GM18951 (cell line): ENCODE measurements around the gene IFITM2.
"Not testable (repeated sequence)": the region's sequence is repeated elsewhere in the genome, so short reads cannot be mapped to it uniquely, and the experiment has no call there.

Source experiments
- POLR2A ChIP-seq: IDR thresholded peaks from 4 replicates; pipeline ENCODE4 v1.6.1; 2011; ENCODE audit warnings: mild to moderate bottlenecking; ENCODE audit not compliant: insufficient read length, insufficient read depth; ENCODE audit errors: extremely low read depth
- in situ Hi-C: fragments of 300-500 bp; cut with MboI; formaldehyde crosslinking; loops from one replicate; pipeline ENCODE4 v1.12.0; 2022; ENCODE audit warnings: low sequenced_read_pairs, mixed read lengths, inconsistent platforms; ENCODE audit not compliant: unreplicated experiment

The IFITM2 gene

DNA sequence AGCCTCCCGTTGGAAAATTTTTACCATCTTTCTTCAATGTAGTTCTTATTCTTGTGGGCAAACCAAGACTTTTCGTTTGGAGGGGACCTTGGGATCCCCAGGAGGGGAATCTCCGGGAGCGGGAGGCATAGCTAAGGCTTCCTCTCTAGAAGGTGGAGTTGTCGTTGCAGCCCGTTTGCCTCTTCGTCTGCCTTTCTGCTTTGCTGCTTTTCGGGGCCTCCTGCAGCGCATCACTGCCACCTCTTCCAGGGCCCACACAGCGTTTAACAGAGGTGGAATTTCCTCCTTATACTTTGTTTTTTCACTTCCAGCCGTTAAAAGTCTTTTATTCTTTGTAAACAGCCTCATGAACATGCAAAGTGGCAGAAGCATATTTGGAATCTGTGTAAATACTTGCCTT, 16.5 kb downstream of the IFITM2 start:
- no peak for TF ChIP-seq POLR2A
- in situ Hi-C loops: no loop called here

DNA sequence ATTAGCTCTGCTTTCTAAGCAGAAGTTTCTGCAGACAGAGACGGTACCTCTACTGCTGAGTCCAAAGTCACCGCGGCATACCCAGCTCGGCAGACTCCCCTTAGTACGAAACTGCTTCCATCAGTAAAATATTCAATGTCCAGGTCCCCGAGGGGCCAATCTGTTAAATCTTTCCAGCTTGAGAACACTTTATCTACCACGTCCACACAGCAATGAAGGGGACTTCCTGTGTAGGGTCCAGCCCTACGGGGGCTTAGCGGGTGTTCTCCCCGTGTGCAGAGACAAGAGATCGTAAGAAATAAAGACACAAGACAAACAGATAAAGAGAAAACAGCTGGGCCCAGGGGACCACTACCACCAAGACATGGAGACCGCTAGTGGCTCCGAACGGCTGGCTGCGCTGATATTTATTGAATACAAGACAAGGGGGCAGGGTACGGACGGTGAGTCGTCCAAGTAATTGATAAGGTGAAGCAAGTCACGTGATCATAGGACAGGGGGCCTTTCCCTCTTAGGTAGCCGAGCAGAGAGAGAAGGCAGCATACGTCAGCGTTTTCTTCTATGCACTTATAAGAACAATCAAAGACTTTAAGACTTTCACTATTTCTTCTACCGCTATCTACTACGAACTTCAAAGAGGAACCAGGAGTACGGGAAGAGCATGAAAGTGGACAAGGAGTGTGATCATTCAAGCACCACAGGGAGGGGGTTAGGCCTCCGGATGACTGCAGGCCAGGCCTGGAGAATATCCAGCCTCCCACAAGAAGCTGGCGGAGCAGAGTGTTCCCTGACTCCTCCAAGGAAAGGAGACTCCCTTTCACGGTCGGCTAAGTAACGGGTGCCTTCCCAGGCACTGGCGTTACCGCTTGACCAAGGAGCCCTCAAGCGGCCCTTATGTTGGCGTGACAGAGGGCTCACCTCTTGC, 17.2 kb downstream of the IFITM2 start:
- in situ Hi-C loops: not testable (repeated sequence)

- in situ Hi-C loops: no loop called here
- TF ChIP-seq POLR2A: no peak
Observed at GRCh38 chr11:325796-326591, 18.4 kb downstream of the IFITM2 start.

- TF ChIP-seq POLR2A: no peak
- in situ Hi-C loops: no loop called here
Observed at GRCh38 chr11:326592-326841, 18.9 kb downstream of the IFITM2 start.

DNA sequence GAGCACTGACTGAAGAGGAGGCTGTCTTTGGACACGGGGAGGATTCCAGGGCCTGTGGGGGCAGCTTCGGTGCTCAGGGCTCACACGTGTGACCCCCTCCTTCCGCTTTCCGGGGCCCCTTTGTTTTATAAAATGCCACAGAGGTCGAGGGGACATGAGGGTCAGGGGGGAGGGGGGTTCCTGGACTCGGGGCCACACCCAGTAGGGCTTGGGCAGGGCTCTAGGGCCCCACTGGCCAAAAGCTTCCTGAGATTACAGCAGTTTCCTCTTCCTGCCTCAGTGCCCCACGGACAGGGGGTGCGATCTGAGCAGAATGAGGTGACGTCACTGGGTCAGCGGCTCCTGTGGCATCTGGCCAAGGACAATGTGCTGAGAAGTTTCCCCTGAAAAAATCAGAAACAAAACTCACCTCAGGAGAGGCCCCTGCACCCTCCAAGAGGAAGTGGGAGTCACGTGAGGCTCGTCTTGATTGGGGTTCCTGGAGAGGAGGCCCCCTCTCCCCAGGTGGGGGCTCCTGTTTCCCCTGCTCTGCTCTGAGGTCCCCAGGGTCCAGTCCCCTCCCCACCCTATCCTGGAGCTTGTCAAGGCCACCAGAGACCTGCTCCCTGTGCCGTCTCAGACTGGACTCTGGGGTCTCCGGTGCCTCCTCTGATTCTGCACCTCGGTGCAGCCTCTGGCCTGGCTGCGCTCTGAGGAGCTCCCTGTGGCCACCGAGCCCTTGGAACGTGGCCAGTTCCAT, 19.4 kb downstream of the IFITM2 start:
- peak; percentile 51 for TF ChIP-seq POLR2A
- in situ Hi-C loops: no loop called here

- in situ Hi-C loops: no loop called here
- no peak for TF ChIP-seq POLR2A
Observed at GRCh38 chr11:327581-327923, 19.9 kb downstream of the IFITM2 start.

- TF ChIP-seq POLR2A: no peak
- in situ Hi-C loops: no loop called here
Observed at GRCh38 chr11:328012-328411, 20.4 kb downstream of the IFITM2 start.

DNA sequence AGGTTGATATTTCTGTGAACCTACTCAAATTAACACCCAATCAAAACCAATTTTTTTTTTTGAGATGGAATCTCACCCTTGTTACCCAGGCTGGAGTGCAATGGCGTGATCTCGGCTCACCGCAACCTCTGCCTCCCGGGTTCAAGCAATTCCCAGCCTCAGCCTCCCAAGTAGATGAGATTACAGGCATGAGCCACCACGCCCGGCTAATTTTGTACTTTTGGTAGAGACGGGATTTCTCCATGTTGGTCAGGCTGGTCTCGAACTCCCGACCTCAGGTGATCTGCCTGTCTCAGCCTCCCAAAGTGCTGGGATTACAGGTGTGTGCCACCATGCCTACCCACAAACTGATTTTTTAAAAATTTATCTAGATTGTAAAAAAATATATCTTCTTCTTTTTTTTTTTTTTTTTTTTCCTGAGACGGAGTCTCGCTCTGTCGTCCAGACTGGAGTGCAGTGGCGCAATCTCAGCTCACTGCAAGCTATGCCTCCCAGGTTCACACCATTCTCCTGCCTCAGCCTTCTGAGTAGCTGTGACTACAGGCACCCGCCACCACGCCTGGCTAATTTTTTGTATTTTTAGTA, 21.0 kb downstream of the IFITM2 start:
- in situ Hi-C loops: not testable (repeated sequence)

DNA sequence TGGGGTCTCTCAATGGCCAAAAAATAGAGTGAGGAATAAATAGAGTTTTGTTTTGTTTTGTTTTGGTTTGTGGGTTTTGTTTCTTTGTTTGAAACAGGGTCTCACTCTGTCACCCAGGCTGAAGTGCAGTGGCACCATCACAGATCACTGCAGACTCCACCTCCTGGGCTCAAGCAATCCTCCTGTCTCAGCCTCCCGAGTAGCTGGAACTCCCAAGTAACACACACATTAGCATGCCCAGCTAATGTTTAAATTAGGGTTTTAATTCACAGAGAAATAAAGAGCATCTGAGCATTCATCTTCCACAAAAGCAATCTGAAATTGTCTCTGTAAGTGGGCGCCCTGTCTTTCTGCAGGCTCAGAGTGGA, 22.3 kb downstream of the IFITM2 start:
- in situ Hi-C loops: no loop called here

GRCh38 chr11:330307-330693, 22.7 kb downstream of the IFITM2 start:
- TF ChIP-seq POLR2A: no peak
- in situ Hi-C loops: no loop called here

More for the DNA sequence above, 22.3 kb downstream of the IFITM2 start:
- TF ChIP-seq POLR2A: no peak

- no peak for TF ChIP-seq POLR2A
- in situ Hi-C loops: no loop called here
Observed at GRCh38 chr11:330694-331357, 23.2 kb downstream of the IFITM2 start.

- in situ Hi-C loops: no loop called here
- no peak for TF ChIP-seq POLR2A
Observed at GRCh38 chr11:331358-332060, 23.9 kb downstream of the IFITM2 start.
